GM20000 (cell line): ENCODE results near the gene KERA.

Experiments
- DNase-seq: peaks from one replicate; pipeline ENCODE4 v3.0.0; 2012; ENCODE audit warnings: low spot score
- TF ChIP-seq, protein P1 (sequence below): IDR thresholded peaks from 2 replicates; pipeline ENCODE4 v1.5.1; 2012; ENCODE audit warnings: mild to moderate bottlenecking, control low read depth; ENCODE audit errors: extremely low read depth, missing control alignments

Gene KERA

DNA sequence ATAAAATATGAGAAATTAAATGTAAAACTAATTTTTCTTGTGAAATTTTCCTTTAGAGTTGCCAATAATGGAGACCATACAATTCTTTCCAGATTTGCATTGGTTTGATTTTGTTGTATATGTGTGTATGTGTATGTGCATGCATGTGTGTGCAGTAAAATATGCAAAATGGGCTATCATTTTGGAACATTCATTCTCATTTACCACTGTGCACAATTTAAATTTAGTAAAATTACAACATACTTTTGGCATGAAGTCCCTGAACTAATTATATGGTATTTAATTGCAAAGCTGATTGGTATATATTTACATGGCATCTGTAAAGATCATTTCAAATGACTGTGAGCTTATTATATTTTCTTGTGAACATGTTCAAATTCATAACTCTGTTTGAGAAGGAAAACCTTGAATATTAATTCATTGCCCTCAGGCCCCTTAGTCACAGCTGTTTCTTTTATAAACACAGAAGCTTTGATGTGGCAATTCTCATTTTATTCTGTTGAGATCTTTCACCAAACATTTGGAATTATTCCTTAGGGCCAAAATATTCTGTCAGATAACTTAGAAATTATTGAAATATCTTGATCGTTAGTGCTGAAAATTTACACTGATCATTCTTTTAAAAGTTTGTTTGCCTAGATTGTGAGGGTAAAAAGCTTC is 17.6 kb downstream of the KERA start:
- no peak for DNase-seq
- TF ChIP-seq, protein P1, sequence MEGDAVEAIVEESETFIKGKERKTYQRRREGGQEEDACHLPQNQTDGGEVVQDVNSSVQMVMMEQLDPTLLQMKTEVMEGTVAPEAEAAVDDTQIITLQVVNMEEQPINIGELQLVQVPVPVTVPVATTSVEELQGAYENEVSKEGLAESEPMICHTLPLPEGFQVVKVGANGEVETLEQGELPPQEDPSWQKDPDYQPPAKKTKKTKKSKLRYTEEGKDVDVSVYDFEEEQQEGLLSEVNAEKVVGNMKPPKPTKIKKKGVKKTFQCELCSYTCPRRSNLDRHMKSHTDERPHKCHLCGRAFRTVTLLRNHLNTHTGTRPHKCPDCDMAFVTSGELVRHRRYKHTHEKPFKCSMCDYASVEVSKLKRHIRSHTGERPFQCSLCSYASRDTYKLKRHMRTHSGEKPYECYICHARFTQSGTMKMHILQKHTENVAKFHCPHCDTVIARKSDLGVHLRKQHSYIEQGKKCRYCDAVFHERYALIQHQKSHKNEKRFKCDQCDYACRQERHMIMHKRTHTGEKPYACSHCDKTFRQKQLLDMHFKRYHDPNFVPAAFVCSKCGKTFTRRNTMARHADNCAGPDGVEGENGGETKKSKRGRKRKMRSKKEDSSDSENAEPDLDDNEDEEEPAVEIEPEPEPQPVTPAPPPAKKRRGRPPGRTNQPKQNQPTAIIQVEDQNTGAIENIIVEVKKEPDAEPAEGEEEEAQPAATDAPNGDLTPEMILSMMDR, result no peak

- TF ChIP-seq, protein P1, result no peak
- no peak for DNase-seq
Measured at GRCh38 chr12:91037276-91037675, 20.5 kb downstream of the KERA start.

DNA sequence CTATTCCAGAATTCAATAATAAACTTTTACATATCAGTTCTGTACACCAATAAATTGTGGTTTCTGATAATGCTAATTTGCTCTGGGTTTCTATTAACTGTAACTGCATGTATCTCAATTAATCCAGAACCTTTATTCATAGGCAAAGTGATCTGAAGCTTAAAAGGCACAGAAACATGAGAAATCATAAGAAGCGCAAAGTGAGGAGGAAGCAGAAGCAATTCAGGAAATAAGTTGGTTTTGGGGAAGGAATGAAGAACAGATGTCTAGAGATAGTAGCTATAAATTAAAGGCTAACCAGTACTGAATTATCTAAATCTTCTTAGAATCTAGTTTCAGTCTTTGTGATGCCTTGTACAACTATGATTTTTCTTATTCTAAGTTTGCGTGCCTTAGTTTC is 24.6 kb downstream of the KERA start:
- no peak for DNase-seq
- TF ChIP-seq, protein P1, result no peak

DNA sequence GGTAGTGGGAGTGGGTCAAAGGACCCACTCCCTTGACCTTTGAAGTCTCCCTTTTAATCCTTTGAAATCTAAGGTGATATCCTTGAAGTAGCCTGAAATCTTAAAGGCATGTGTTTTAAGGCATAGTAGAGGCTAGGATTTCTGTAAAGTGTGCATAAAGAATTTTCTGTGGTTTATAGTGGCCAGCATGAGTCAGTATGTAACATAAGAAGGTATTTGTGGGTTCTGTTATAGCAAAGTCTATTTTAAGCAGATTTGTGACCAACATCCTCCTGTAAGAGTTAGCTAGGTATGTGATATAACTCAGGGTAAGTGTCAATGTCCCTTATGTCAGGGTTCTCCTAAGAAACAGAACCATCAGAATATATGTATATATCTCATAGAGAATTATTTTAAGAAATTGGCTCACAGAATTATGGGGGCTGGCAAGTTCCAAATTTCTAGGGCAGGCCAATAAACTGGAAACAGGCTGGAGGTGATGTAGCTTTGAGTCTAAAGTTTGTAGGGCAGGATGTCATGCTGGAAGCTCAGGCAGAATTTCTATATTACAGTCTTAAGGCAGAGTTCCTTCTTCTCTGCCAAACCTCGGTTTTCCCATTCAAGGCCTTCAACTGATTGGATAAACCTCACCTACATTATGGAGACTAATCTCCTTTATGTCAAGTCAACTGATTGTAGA is 34.4 kb downstream of the KERA start:
- TF ChIP-seq, protein P1, result no peak
- no peak for DNase-seq

DNA sequence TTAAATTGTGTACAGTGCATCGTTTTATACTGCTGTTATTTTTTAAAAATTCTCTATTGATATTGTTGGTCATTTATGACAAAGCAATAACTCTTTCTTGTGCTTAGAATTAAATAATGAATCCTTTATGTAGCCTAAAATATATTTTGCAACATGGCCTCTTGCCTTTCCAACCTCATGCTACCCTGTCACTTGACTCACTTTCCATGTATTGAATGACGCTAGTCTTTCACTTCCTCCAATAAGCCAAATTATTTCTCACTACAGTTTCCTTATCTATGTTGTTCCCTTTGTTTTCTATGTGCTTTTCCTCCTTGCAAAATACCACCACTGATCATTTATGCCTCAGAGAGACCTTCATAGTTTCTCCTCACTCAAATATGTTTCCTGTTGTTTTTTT is 36.7 kb downstream of the KERA start:
- no peak for DNase-seq

DNA sequence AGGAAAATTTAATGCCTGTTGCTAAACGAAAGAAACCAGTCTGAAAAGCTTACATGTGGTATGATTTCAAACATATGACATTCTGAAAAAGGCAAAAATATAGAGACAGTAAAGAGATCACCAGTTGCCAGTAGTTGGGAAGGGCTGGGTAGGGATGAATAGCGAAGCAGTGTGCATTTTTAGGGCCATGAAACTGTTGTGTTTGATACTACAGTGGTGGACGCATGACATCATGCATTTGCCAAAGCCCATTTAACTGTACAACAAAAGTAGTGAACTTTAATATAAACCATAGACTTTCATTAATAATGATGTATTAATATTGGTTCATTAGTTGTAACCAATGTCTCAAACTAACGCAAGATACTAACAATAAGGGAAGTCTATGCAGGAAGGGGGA is 38.4 kb downstream of the KERA start:
- DNase-seq, result no peak
- TF ChIP-seq, protein P1, result no peak

More for the DNA sequence above, 36.7 kb downstream of the KERA start:
- TF ChIP-seq, protein P1, result no peak

DNA sequence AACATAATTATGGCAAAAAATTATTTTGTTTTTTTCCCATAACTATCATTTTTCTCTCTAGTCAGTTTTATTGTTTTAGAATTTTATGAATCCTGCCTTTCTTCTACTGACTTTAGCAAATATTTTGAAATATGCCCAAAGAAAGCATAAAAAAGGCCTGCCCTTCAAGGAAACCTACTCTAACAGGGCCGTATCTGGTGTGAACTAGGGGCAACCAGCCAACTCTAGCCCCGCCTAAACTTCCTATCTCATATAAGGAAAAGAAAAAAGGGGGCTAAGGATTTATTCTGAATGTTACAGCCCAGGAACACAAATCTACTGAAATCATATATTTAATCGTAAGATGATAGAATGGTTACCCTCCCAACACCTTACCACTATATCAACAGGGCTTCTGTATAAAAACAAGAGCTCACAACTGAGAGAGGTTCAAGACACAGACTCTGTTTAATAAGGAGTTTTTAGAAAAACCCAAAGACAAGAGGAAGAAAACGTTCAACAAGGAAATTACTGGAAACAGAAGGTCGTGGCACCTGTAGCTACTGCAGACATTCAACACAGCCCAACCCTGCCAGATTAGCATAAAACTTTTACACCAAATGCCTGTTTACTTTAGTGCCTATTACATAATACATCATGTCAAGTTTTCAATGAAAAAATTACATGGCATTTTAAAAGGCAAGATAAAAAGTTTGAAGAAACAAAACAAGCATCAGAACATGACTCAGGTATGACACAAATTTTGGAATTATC is 40.1 kb downstream of the KERA start:
- TF ChIP-seq, protein P1, result no peak

More for the DNA sequence above, 40.1 kb downstream of the KERA start:
- no peak for DNase-seq
